CD4-positive, alpha-beta T cell treated with Interferon alpha-2 for 1 hour (primary cell): ENCODE results near the gene FAM209A.
"Not testable (repeated sequence)": the region's sequence is repeated elsewhere in the genome, so short reads cannot be mapped to it uniquely, and the experiment has no call there.

Source experiments
- DNase-seq, 2 donors: peaks; one replicate each; pipeline ENCODE4 v3.0.0-alpha.2; 2020 to 2022

The FAM209A gene

GRCh38 chr20:56542489-56543030 lies 18.0 kb downstream of the FAM209A start:
- DNase-seq: no peak

DNA sequence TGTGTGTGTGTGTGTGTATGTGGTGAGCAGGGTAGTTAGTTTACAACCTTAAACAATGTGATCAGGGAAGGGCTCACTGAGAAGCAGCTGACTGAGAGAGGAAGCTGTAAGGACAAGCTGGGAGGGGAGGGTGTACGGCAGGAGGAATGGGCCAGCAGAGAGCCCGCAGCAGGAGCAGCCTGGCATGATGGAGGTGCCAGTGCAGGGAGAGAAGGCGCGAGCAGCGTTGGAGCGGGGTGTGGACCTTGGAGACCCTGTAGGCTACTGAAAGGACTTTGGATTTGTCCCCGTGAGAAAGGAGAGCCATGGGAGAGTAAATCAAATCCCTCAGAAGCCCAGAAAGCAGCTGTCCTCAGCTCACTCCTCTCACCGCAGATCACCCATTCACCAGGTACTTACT lies 27.0 kb downstream of the FAM209A start:
- no peak for DNase-seq

DNA sequence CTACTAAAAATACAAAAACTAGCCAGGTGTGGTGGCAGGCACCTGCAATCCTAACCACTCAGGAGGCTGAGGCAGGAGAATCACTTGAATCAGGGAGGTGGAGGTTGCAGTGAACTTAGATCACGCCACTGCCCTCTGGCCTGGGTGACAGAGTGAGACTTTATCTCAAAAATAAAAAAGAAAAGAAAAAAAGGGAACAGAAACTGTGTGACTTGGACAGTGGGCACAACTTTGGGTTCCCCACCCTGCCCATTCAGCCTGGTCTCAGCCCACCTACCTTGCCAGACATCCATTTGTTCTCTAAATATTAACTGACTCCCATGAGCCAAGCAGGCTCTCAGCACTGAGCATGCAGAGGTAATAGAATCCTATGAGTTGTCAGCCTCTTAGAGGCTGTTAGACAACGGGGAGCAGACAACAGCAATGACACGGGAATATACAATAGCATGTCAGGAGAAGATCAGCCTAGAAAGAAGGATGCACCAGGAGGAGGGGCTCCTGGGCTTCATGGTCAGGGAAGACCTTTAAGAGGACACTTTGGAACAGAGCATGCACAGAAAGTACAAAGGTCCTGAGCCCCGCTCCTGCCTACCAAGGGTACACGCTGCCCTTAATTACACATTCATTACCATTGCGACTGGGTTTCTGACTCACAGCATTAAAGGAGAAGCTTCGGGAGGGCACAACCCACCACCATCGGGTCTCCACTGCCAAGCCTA lies 28.5 kb downstream of the FAM209A start:
- no peak for DNase-seq

- no peak for DNase-seq
Measured at GRCh38 chr20:56554869-56555268, 30.3 kb downstream of the FAM209A start.

DNA sequence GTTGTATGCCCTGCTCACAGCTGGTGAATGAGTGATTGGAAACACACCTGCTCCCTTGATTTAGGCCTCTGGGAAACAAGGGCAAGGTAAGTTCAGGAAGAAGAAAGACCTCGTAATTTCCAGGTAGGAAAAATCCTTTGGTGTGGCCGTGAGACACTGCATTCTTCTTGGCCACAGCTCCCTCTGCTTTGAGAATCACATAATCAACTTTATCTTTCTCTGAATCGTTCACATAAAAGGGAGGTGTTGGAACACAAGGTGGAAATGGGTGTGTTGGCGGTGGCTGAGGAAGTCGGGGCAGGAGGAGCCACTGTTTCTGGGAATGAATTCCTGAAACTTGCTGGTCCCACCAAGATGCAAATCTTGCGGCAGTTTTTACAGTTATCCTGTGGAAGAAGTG lies 34.4 kb downstream of the FAM209A start:
- no peak for DNase-seq

GRCh38 chr20:56564526-56564925 lies 40.0 kb downstream of the FAM209A start:
- not testable (repeated sequence) for DNase-seq

- DNase-seq: no peak
Measured at GRCh38 chr20:56565511-56565910, 41.0 kb downstream of the FAM209A start.

DNA sequence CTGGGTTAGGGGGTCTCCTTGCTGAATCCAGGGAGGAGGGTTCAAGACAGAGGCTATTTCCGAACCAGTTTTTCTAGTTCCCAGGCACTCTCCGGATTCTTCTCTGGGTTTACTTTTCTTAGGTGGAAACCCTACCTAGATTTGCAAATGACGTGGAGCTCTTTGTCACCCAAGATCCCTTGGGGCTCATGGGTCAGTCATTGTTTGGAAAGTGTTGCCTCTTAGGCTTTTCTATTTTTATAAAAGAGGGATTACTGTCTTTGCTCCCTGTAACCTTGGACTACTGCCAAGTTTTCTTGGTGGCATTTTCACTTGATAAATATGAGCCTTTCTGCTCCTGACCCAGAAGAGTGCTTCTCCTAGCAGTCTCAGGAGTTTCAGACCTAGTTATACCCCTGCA lies 42.1 kb downstream of the FAM209A start:
- no peak for DNase-seq

DNA sequence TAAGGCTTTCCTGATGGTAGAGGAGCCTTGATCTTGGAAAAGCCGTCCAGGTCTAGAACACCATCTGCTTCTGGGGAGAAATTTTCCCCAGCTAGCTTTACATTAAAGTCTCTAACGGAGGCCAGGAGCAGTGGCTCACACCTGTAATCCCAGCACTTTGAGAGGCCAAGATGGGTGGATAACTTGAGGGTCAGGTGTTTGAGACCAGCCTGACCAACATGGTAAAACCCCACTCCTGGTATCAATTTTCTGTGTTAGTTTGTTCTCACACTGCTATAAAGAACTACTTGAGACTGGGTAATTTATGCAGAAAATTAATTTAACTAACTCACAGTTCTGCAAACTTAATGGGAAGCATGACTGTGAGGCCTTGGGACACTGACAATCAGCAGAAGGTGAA lies 46.3 kb downstream of the FAM209A start:
- no peak for DNase-seq

- no peak for DNase-seq
Measured at GRCh38 chr20:56572172-56572571, 47.6 kb downstream of the FAM209A start.

- no peak for DNase-seq
Measured at GRCh38 chr20:56573986-56574385, 49.4 kb downstream of the FAM209A start.

DNA sequence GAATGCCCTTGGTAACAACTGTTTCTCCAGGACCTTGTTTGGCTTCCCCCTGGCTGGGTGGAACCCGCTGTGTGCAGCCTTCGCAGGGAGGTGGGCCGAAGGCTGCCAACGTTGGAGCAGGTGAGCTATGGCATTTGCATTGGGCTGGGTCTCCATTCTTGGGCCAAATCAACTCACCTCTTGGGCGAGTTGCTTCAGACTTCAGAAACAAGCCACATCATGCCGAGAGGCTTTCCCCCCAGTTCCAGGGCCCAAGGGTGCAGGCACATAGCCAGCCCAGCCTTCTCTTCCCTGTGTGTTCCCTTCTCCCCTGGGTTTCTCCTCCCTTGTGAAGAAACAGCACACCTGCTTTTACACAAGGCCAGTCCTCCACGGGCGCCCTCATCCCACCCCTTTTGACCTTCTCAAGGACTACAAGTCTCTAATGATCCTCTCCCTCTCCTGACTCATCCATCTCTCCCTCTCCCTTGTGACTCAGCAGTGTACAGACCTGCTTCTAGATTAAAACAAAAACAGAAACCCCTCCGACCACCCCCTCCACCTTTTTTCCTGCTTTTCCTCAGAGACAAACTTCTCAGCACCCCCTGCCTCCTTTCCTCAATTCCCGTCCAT lies 50.1 kb downstream of the FAM209A start:
- no peak for DNase-seq

DNA sequence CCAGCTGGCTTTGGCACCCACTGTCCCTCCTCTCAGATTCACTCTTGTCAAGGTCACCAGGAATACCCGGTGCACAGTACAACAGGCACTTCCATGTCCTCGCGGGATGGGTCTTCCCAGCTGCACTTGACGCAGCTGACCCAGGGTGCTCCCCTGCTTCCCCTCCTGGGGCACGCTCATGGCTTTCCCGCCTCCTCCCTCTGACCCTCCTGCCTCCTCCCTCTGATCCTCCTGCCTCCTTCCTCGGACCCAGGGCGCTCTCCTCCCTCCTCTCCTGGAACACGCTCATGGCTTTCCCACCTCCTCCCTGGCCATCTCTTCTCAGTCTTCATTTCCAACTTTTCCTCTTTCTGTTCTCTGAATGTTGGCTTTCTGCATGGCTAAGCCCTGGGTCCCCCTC lies 50.6 kb downstream of the FAM209A start:
- DNase-seq: no peak
